ENCODE results near the gene LRRN3.

- no peak for TF ChIP-seq CTCF (IDR thresholded peaks at IDR 0.05 in 8 of 11, conservative IDR thresholded peaks at IDR 0.05 in 3 of 11)
- no peak for TF ChIP-seq POLR2A (IDR thresholded peaks at IDR 0.05)
These were observed 16.2 kb upstream of the LRRN3 start for GRCh38 chr7:111074748-111075146.
